CD14-positive monocyte (primary cell): ENCODE data around the gene KCNMA1. TPM values are rescaled to one million over a fixed set of nuclear protein-coding genes. Genes with fewer than 3 reads are reported as not detected.

Experiments used
- DNase-seq, 3 donors: peaks; one replicate each; pipeline ENCODE4 v3.0.0-alpha.2; 2011 to 2022
- H2AFZ ChIP-seq: 2 replicates; pipeline ENCODE4 v1.6.0; 2012; ENCODE audit warnings: mild to moderate bottlenecking, low read depth, low read length, inconsistent platforms; ENCODE audit not compliant: insufficient read depth, poor library complexity, severe bottlenecking
- H3K27ac ChIP-seq, 2 donors: 1 replicate in 1 of 2; 2 replicates in 1 of 2; pipeline ENCODE4 v1.5.1; 2012 to 2013; ENCODE audit warnings: low read length in 2 of 2, control low read depth in 1 of 2, inconsistent platforms in 1 of 2, low read depth in 1 of 2, mild to moderate bottlenecking in 1 of 2
- H3K27me3 ChIP-seq, 2 donors: one replicate each; pipeline versions ENCODE4 v1.6.0 to v1.6.1; 2011 to 2013; ENCODE audit warnings: low read length in 2 of 2; ENCODE audit not compliant: control insufficient read depth in 2 of 2, insufficient read depth in 2 of 2
- H3K36me3 ChIP-seq, 2 donors: replicated peaks in 1 of 2; 1 replicate in 1 of 2; 2 replicates in 1 of 2; pipeline versions ENCODE4 v1.5.1 to v1.6.1; 2012 to 2013; ENCODE audit warnings: low read length in 2 of 2, control low read depth in 1 of 2, inconsistent platforms in 1 of 2, mild to moderate bottlenecking in 1 of 2; ENCODE audit not compliant: insufficient read depth in 2 of 2, control insufficient read depth in 1 of 2
- H3K4me1 ChIP-seq, 2 donors: 1 replicate in 1 of 2; 2 replicates in 1 of 2; pipeline versions ENCODE4 v1.5.1 to v1.6.1; 2012 to 2013; ENCODE audit warnings: low read length in 2 of 2, control low read depth in 1 of 2, inconsistent platforms in 1 of 2, mild to moderate bottlenecking in 1 of 2, moderate library complexity in 1 of 2; ENCODE audit not compliant: insufficient read depth in 2 of 2, control insufficient read depth in 1 of 2
- H3K4me2 ChIP-seq: replicated peaks from 2 replicates; pipeline ENCODE3; 2012; ENCODE audit warnings: low read length, moderate library complexity, mild to moderate bottlenecking; ENCODE audit not compliant: poor library complexity, severe bottlenecking; ENCODE audit errors: extremely low read depth
- H3K4me3 ChIP-seq, 3 experiments: fragments of 200-600 bp in 1 of 3; sonication (generic) in 1 of 3; replicated peaks in 1 of 3; 1 replicate in 2 of 3; 2 replicates in 1 of 3; pipeline ENCODE4 v1.5.1; 2011 to 2013; ENCODE audit warnings: low read length in 3 of 3, mild to moderate bottlenecking in 3 of 3, control low read depth in 2 of 3, low read depth in 2 of 3, inconsistent platforms in 1 of 3, moderate library complexity in 1 of 3
- H3K79me2 ChIP-seq: 2 replicates; pipeline ENCODE4 v1.6.0; 2012; ENCODE audit warnings: mild to moderate bottlenecking, control low read depth, inconsistent platforms, low read length, moderate library complexity; ENCODE audit not compliant: insufficient read depth
- H3K9ac ChIP-seq: 2 replicates; pipeline ENCODE4 v1.6.0; 2017; ENCODE audit warnings: low read length, mild to moderate bottlenecking; ENCODE audit not compliant: insufficient read depth, poor library complexity, severe bottlenecking
- H3K9me3 ChIP-seq, 2 donors: replicated peaks in 1 of 2; 1 replicate in 1 of 2; 2 replicates in 1 of 2; pipeline versions ENCODE4 v1.5.1 to v1.6.1; 2012 to 2013; ENCODE audit warnings: low read length in 2 of 2, control low read depth in 1 of 2; ENCODE audit not compliant: control insufficient read depth in 1 of 2, insufficient read depth in 1 of 2
- H4K20me1 ChIP-seq: 2 replicates; pipeline ENCODE4 v1.6.0; 2012; ENCODE audit warnings: mild to moderate bottlenecking, low read length, control low read depth, moderate library complexity; ENCODE audit not compliant: insufficient read depth
- H3K27ac Mint-ChIP-seq, 7 donors: one replicate each; pipeline ENCODE4 v1.8.0; 2020; ENCODE audit warnings: mild to moderate bottlenecking in 7 of 7, mixed read lengths in 7 of 7, moderate library complexity in 6 of 7, inconsistent platforms in 2 of 7
- H3K27me3 Mint-ChIP-seq, 3 donors: one replicate each; pipeline ENCODE4 v1.8.0; 2021 to 2022; ENCODE audit warnings: low read depth in 3 of 3, mild to moderate bottlenecking in 3 of 3, mixed read lengths in 3 of 3, moderate library complexity in 3 of 3, inconsistent platforms in 1 of 3
- H3K36me3 Mint-ChIP-seq, 2 donors: one replicate each; pipeline ENCODE4 v1.8.0; 2020; ENCODE audit warnings: mixed read lengths in 2 of 2, inconsistent platforms in 1 of 2, mild to moderate bottlenecking in 1 of 2
- H3K4me1 Mint-ChIP-seq: one replicate; pipeline ENCODE4 v1.8.0; 2020; ENCODE audit warnings: mild to moderate bottlenecking, mixed read lengths
- H3K4me3 Mint-ChIP-seq, 2 donors: one replicate each; pipeline ENCODE4 v1.8.0; 2020; ENCODE audit warnings: mild to moderate bottlenecking in 2 of 2, mixed read lengths in 2 of 2, moderate library complexity in 1 of 2
- H3K9me3 Mint-ChIP-seq, 7 donors: one replicate each; pipeline ENCODE4 v1.8.0; 2020 to 2022; ENCODE audit warnings: mixed read lengths in 7 of 7, mild to moderate bottlenecking in 6 of 7, moderate library complexity in 6 of 7, inconsistent platforms in 2 of 7
- WGBS: methylation state at CpG from one replicate; pipeline ENCODE4 v1.1.5; 2013; ENCODE audit warnings: missing lambda C conversion rate; ENCODE audit not compliant: insufficient coverage; 5-methylcytosine and 5-hydroxymethylcytosine counted together
- intact Hi-C, 2 donors: fragments of 100-400 bp; cut with micrococcal nuclease; formaldehyde crosslinking; loops; one replicate each; pipeline versions ENCODE4 v1.15.0 to v1.15.1; 2023
- polyA plus RNA-seq, 3 donors: library from polyadenylated mRNA; depleted of rRNA in 1 of 3; unstranded in 2 of 3; stranded (reverse) in 1 of 3; fragments of 300-500 nt in 2 of 3; fragments of >200 nt in 1 of 3; fragmentation: Illumina TruSeq in 2 of 3; gene quantifications; 1 replicate in 2 of 3; 2 replicates in 1 of 3; pipeline ENCODE4 v1.2.3, GENCODE V29; 2012 to 2021
- TF ChIP-seq, protein P1 (sequence below): fragments of 200-600 bp; IDR thresholded peaks from one replicate; pipeline ENCODE4 v1.8.0; 2022; ENCODE audit warnings: antibody characterized with exemption, mild to moderate bottlenecking

Gene KCNMA1
- polyA plus RNA-seq, 3 donors = 0.11 to 1.0 TPM; not detected in 1

DNA sequence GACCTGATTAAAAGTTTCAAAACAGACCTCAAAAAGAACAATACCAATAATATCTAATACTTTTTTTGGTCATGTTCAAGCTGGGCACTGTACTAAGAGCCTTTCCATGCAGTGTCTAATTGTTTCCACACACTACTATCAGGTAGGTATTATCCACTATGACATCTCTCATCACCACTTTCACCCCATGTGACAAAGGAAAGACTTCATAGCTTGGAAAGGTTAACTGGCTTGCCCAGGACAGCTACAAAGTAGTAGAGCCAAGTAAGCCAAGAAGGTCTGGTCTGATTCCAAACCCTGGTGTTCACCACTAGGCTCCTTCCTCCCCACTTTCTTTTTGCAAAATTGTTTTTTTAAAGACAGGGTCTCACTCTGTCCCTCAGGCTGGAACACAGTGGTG lies 400.5 kb downstream of the KCNMA1 start:
- H3K27me3 Mint-ChIP-seq = peaks cover 0 to 3% (median 0%) of the 10 kb centered on the region in 3 donors
- H2AFZ ChIP-seq = no peak overlapping the region

DNA sequence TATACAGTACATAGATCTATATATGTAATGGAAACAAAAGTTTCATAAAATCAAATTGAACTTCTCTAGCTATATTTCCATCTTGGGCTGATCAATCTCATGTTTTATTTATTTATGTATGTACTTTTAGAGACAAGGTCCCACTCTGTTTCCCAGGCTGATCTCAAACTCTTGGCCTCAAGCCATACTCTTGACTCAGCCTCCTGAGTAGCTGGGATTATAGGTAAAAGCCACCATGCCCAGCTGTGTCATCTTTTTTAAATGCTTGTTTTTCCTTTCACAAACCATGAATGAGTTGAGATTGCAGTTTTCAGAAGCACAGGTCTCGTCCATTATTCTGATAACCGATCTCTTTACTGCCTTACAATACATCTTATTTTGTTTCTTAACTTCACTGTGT lies 400.9 kb downstream of the KCNMA1 start:
- H3K4me3 ChIP-seq = no peak overlapping the region
- DNase-seq = no peak
- H3K36me3 ChIP-seq = no peaks in the 10 kb centered on the region
- no peaks in the 10 kb centered on the region for H3K27me3 ChIP-seq
- no peaks in the 10 kb centered on the region for H3K36me3 Mint-ChIP-seq
- WGBS = 100% methylated on average over 1 of the region's 2 CpGs
- no peak overlapping the region for H2AFZ ChIP-seq
- H3K27ac ChIP-seq = no peak overlapping the region
- no peak overlapping the region for H3K4me2 ChIP-seq
- peaks cover 0 to 3% (median 0%) of the 10 kb centered on the region in 3 donors for H3K27me3 Mint-ChIP-seq
- H3K79me2 ChIP-seq = no peaks in the 10 kb centered on the region
- TF ChIP-seq, protein P1, sequence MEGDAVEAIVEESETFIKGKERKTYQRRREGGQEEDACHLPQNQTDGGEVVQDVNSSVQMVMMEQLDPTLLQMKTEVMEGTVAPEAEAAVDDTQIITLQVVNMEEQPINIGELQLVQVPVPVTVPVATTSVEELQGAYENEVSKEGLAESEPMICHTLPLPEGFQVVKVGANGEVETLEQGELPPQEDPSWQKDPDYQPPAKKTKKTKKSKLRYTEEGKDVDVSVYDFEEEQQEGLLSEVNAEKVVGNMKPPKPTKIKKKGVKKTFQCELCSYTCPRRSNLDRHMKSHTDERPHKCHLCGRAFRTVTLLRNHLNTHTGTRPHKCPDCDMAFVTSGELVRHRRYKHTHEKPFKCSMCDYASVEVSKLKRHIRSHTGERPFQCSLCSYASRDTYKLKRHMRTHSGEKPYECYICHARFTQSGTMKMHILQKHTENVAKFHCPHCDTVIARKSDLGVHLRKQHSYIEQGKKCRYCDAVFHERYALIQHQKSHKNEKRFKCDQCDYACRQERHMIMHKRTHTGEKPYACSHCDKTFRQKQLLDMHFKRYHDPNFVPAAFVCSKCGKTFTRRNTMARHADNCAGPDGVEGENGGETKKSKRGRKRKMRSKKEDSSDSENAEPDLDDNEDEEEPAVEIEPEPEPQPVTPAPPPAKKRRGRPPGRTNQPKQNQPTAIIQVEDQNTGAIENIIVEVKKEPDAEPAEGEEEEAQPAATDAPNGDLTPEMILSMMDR = no peak
- H3K9me3 ChIP-seq = no peaks in the 10 kb centered on the region
- no peaks in the 10 kb centered on the region for H4K20me1 ChIP-seq
- H3K27ac Mint-ChIP-seq = no peak overlapping the region
- H3K4me1 Mint-ChIP-seq = no peaks in the 10 kb centered on the region
- H3K4me3 Mint-ChIP-seq = no peak overlapping the region
- intact Hi-C loops = no loop called here
- H3K4me1 ChIP-seq = no peaks in the 10 kb centered on the region
- no peak overlapping the region for H3K9ac ChIP-seq
- peaks cover 0 to 6% (median 2%) of the 10 kb centered on the region in 7 donors for H3K9me3 Mint-ChIP-seq

More for the DNA sequence above, 400.5 kb downstream of the KCNMA1 start:
- no peaks in the 10 kb centered on the region for H3K9me3 ChIP-seq
- H3K4me1 ChIP-seq = no peaks in the 10 kb centered on the region
- H3K4me3 Mint-ChIP-seq = no peak overlapping the region
- no peak overlapping the region for H3K27ac ChIP-seq
- no peak overlapping the region for H3K4me3 ChIP-seq
- TF ChIP-seq, protein P1 = no peak
- H3K36me3 ChIP-seq = no peaks in the 10 kb centered on the region
- H4K20me1 ChIP-seq = no peaks in the 10 kb centered on the region
- H3K79me2 ChIP-seq = no peaks in the 10 kb centered on the region
- H3K27ac Mint-ChIP-seq = no peak overlapping the region
- no peaks in the 10 kb centered on the region for H3K36me3 Mint-ChIP-seq
- intact Hi-C loops = no loop called here
- no peak overlapping the region for H3K9ac ChIP-seq
- no peaks in the 10 kb centered on the region for H3K4me1 Mint-ChIP-seq
- H3K9me3 Mint-ChIP-seq = peaks cover 0 to 6% (median 2%) of the 10 kb centered on the region in 7 donors
- no peaks in the 10 kb centered on the region for H3K27me3 ChIP-seq
- DNase-seq = no peak
- H3K4me2 ChIP-seq = no peak overlapping the region
